CD14-positive monocyte (primary cell): ENCODE results near the gene SLC6A20. TPM values are rescaled to one million over a fixed set of nuclear protein-coding genes. Genes with fewer than 3 reads are reported as not detected.
A peak's percentile ranks its signal among the peaks of the same experiment; 100 is the strongest.

Source experiments
- DNase-seq, 3 donors: peaks; one replicate each; pipeline ENCODE4 v3.0.0-alpha.2; 2011 to 2022
- H2AFZ ChIP-seq: 2 replicates; pipeline ENCODE4 v1.6.0; 2012; ENCODE audit warnings: mild to moderate bottlenecking, low read depth, low read length, inconsistent platforms; ENCODE audit not compliant: insufficient read depth, poor library complexity, severe bottlenecking
- H3K27ac ChIP-seq, 2 donors: 1 replicate in 1 of 2; 2 replicates in 1 of 2; pipeline ENCODE4 v1.5.1; 2012 to 2013; ENCODE audit warnings: low read length in 2 of 2, control low read depth in 1 of 2, inconsistent platforms in 1 of 2, low read depth in 1 of 2, mild to moderate bottlenecking in 1 of 2
- H3K27me3 ChIP-seq, 2 donors: one replicate each; pipeline versions ENCODE4 v1.6.0 to v1.6.1; 2011 to 2013; ENCODE audit warnings: low read length in 2 of 2; ENCODE audit not compliant: control insufficient read depth in 2 of 2, insufficient read depth in 2 of 2
- H3K36me3 ChIP-seq, 2 donors: replicated peaks in 1 of 2; 1 replicate in 1 of 2; 2 replicates in 1 of 2; pipeline versions ENCODE4 v1.5.1 to v1.6.1; 2012 to 2013; ENCODE audit warnings: low read length in 2 of 2, control low read depth in 1 of 2, inconsistent platforms in 1 of 2, mild to moderate bottlenecking in 1 of 2; ENCODE audit not compliant: insufficient read depth in 2 of 2, control insufficient read depth in 1 of 2
- H3K4me1 ChIP-seq, 2 donors: 1 replicate in 1 of 2; 2 replicates in 1 of 2; pipeline versions ENCODE4 v1.5.1 to v1.6.1; 2012 to 2013; ENCODE audit warnings: low read length in 2 of 2, control low read depth in 1 of 2, inconsistent platforms in 1 of 2, mild to moderate bottlenecking in 1 of 2, moderate library complexity in 1 of 2; ENCODE audit not compliant: insufficient read depth in 2 of 2, control insufficient read depth in 1 of 2
- H3K4me2 ChIP-seq: replicated peaks from 2 replicates; pipeline ENCODE3; 2012; ENCODE audit warnings: low read length, moderate library complexity, mild to moderate bottlenecking; ENCODE audit not compliant: poor library complexity, severe bottlenecking; ENCODE audit errors: extremely low read depth
- H3K4me3 ChIP-seq, 3 experiments: fragments of 200-600 bp in 1 of 3; sonication (generic) in 1 of 3; replicated peaks in 1 of 3; 1 replicate in 2 of 3; 2 replicates in 1 of 3; pipeline ENCODE4 v1.5.1; 2011 to 2013; ENCODE audit warnings: low read length in 3 of 3, mild to moderate bottlenecking in 3 of 3, control low read depth in 2 of 3, low read depth in 2 of 3, inconsistent platforms in 1 of 3, moderate library complexity in 1 of 3
- H3K79me2 ChIP-seq: 2 replicates; pipeline ENCODE4 v1.6.0; 2012; ENCODE audit warnings: mild to moderate bottlenecking, control low read depth, inconsistent platforms, low read length, moderate library complexity; ENCODE audit not compliant: insufficient read depth
- H3K9ac ChIP-seq: 2 replicates; pipeline ENCODE4 v1.6.0; 2017; ENCODE audit warnings: low read length, mild to moderate bottlenecking; ENCODE audit not compliant: insufficient read depth, poor library complexity, severe bottlenecking
- H3K9me3 ChIP-seq, 2 donors: replicated peaks in 1 of 2; 1 replicate in 1 of 2; 2 replicates in 1 of 2; pipeline versions ENCODE4 v1.5.1 to v1.6.1; 2012 to 2013; ENCODE audit warnings: low read length in 2 of 2, control low read depth in 1 of 2; ENCODE audit not compliant: control insufficient read depth in 1 of 2, insufficient read depth in 1 of 2
- H4K20me1 ChIP-seq: 2 replicates; pipeline ENCODE4 v1.6.0; 2012; ENCODE audit warnings: mild to moderate bottlenecking, low read length, control low read depth, moderate library complexity; ENCODE audit not compliant: insufficient read depth
- H3K27ac Mint-ChIP-seq, 7 donors: one replicate each; pipeline ENCODE4 v1.8.0; 2020; ENCODE audit warnings: mild to moderate bottlenecking in 7 of 7, mixed read lengths in 7 of 7, moderate library complexity in 6 of 7, inconsistent platforms in 2 of 7
- H3K27me3 Mint-ChIP-seq, 3 donors: one replicate each; pipeline ENCODE4 v1.8.0; 2021 to 2022; ENCODE audit warnings: low read depth in 3 of 3, mild to moderate bottlenecking in 3 of 3, mixed read lengths in 3 of 3, moderate library complexity in 3 of 3, inconsistent platforms in 1 of 3
- H3K36me3 Mint-ChIP-seq, 2 donors: one replicate each; pipeline ENCODE4 v1.8.0; 2020; ENCODE audit warnings: mixed read lengths in 2 of 2, inconsistent platforms in 1 of 2, mild to moderate bottlenecking in 1 of 2
- H3K4me1 Mint-ChIP-seq: one replicate; pipeline ENCODE4 v1.8.0; 2020; ENCODE audit warnings: mild to moderate bottlenecking, mixed read lengths
- H3K4me3 Mint-ChIP-seq, 2 donors: one replicate each; pipeline ENCODE4 v1.8.0; 2020; ENCODE audit warnings: mild to moderate bottlenecking in 2 of 2, mixed read lengths in 2 of 2, moderate library complexity in 1 of 2
- H3K9me3 Mint-ChIP-seq, 7 donors: one replicate each; pipeline ENCODE4 v1.8.0; 2020 to 2022; ENCODE audit warnings: mixed read lengths in 7 of 7, mild to moderate bottlenecking in 6 of 7, moderate library complexity in 6 of 7, inconsistent platforms in 2 of 7
- CTCF ChIP-seq: fragments of 200-600 bp; IDR thresholded peaks from one replicate; pipeline ENCODE4 v1.8.0; 2022; ENCODE audit warnings: antibody characterized with exemption, mild to moderate bottlenecking
- WGBS: methylation state at CpG from one replicate; pipeline ENCODE4 v1.1.5; 2013; ENCODE audit warnings: missing lambda C conversion rate; ENCODE audit not compliant: insufficient coverage; 5-methylcytosine and 5-hydroxymethylcytosine counted together
- intact Hi-C, 2 donors: fragments of 100-400 bp; cut with micrococcal nuclease; formaldehyde crosslinking; loops; one replicate each; pipeline versions ENCODE4 v1.15.0 to v1.15.1; 2023
- polyA plus RNA-seq, 3 donors: library from polyadenylated mRNA; depleted of rRNA in 1 of 3; unstranded in 2 of 3; stranded (reverse) in 1 of 3; fragments of 300-500 nt in 2 of 3; fragments of >200 nt in 1 of 3; fragmentation: Illumina TruSeq in 2 of 3; gene quantifications; 1 replicate in 2 of 3; 2 replicates in 1 of 3; pipeline ENCODE4 v1.2.3, GENCODE V29; 2012 to 2021

The SLC6A20 gene
- polyA plus RNA-seq, 3 donors: not detected

GRCh38 chr3:45785605-45786150, 10.7 kb downstream of the SLC6A20 start:
- no CpG with 5 or more reads among the region's 3 CpGs for WGBS
- no peaks in the 10 kb centered on the region for H3K4me1 Mint-ChIP-seq
- Histone ChIP-seq H3K36me3 (no peaks in the 10 kb centered on the region), H3K79me2 (no peaks in the 10 kb centered on the region), H3K4me2 (no peak overlapping the region), H3K4me3 (no peak overlapping the region), H3K4me1 (no peaks in the 10 kb centered on the region), H2AFZ (peak overlapping the region; percentile 19), H3K9me3 (peaks cover 5 to 11% of the 10 kb centered on the region in 2 donors), H3K27ac (no peak overlapping the region), H3K9ac (no peak overlapping the region), H4K20me1 (no peaks in the 10 kb centered on the region), H3K27me3 (no peaks in the 10 kb centered on the region)
- H3K27me3 Mint-ChIP-seq: peaks cover 2 to 5% (median 4%) of the 10 kb centered on the region in 3 donors
- peaks cover 10 to 30% (median 23%) of the 10 kb centered on the region in 7 donors for H3K9me3 Mint-ChIP-seq
- no peaks in the 10 kb centered on the region for H3K36me3 Mint-ChIP-seq
- no peak overlapping the region for H3K27ac Mint-ChIP-seq
- no peak overlapping the region for H3K4me3 Mint-ChIP-seq
- intact Hi-C loops: no loop called here
- TF ChIP-seq CTCF: no peak
- DNase-seq: no peak

- Histone ChIP-seq H3K27me3 (no peaks in the 10 kb centered on the region), H3K4me3 (no peak overlapping the region), H2AFZ (no peak overlapping the region), H3K4me1 (no peaks in the 10 kb centered on the region), H3K9me3 (no peaks in the 10 kb centered on the region), H3K4me2 (no peak overlapping the region), H4K20me1 (no peaks in the 10 kb centered on the region), H3K9ac (no peak overlapping the region), H3K27ac (no peak overlapping the region), H3K36me3 (no peaks in the 10 kb centered on the region), H3K79me2 (no peaks in the 10 kb centered on the region)
- 100% methylated on average over 1 of the region's 3 CpGs for WGBS
- H3K36me3 Mint-ChIP-seq: no peaks in the 10 kb centered on the region
- H3K27me3 Mint-ChIP-seq: peaks cover 2 to 5% (median 4%) of the 10 kb centered on the region in 3 donors
- DNase-seq: no peak
- peaks cover 7 to 15% (median 10%) of the 10 kb centered on the region in 7 donors for H3K9me3 Mint-ChIP-seq
- no peak overlapping the region for H3K27ac Mint-ChIP-seq
- intact Hi-C loops: no loop called here
- H3K4me3 Mint-ChIP-seq: no peak overlapping the region
- TF ChIP-seq CTCF: no peak
- H3K4me1 Mint-ChIP-seq: no peaks in the 10 kb centered on the region
Measured at GRCh38 chr3:45783667-45784066, 12.7 kb downstream of the SLC6A20 start.
